ENCODE data around the gene TNFAIP1. TPM values are rescaled to one million over a fixed set of nuclear protein-coding genes. Genes with fewer than 3 reads are reported as not detected.
"Not testable (repeated sequence)": the region's sequence is repeated elsewhere in the genome, so short reads cannot be mapped to it uniquely, and the experiment has no call there.

TNFAIP1 gene, protein sequence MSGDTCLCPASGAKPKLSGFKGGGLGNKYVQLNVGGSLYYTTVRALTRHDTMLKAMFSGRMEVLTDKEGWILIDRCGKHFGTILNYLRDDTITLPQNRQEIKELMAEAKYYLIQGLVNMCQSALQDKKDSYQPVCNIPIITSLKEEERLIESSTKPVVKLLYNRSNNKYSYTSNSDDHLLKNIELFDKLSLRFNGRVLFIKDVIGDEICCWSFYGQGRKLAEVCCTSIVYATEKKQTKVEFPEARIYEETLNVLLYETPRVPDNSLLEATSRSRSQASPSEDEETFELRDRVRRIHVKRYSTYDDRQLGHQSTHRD
- total RNA-seq = 32.6 TPM
- long read RNA-seq, transcript TNFAIP1-201 (7 exons, 3,627 nt) = major isoform, 11 of 50 reads
- long read RNA-seq, partial matches to known transcripts = 17 of 50 reads
- long read RNA-seq, other reads (novel, unspliced or antisense) = 22 of 50 reads

DNA sequence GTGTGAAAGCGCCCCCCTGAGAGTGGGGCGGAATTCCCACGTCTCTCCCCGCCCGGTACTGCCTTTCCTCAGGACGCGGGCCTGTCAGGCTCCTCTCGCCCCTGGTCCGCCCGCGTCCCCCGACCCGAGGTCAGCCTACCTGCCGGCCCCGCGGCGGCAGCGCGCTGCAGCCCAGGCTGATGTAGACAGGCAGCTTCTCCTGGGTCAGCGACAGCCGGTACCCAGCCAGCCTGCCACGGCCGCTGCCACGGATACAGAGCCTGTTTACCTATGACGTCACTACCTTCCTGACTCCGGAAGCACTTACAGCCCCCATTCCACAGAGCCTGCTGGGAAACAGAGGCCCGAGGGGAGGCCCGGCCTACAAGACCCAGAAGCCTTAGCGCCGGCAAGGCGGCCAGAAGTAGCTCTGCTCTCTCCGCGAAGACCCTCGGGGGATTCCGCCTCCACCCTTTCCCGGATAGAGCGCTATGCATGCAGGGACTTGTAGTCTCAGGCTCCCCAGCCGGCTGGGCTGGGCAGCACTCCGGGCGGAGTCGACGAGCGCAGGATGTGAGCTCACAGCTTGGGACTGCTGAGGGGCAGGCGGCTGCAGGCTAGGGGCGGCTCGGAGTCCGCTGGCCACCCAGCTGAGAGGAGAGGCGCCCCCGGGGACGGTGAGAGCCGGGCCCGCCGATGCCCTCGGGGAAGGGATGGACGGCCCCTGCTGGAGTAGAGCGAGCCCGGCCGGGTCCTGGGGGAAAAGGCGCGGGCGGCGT is at the start of gene TNFAIP1, which contains the start of gene IFT20:
Gene TNFAIP1 (plus strand): TSS at position 561 of the 758 bp plus-strand sequence. CDS start 3,761 bp downstream, outside the sequence.
Gene IFT20 (minus strand): TSS at position 272 of the 758 bp plus-strand sequence. CDS start 3,487 bp downstream, outside the sequence.
- ATAC-seq (peak; percentile 97), DNase-seq (peak; percentile 99)
- intact Hi-C loops (cut with micrococcal nuclease) = no loop called here

DNA sequence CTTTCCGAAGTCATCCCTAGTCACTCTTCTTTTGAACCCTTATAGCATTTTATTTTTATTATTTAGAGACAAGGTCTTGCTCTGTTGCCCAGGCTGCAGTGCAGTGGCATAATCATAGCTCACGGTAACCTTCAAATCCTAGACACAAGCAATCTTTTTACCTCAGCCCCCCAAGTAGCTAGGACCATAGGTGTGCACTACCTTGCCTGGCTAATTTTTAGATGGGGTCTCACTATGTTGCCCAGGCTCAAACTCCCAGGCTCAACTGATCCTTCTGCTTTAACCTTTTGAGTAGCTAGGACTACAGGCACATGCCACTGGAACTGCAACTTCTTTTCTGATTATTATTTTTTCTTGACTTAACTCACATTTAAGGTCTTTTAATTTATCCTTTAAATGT is 49.6 kb upstream of the TNFAIP1 start:
- intact Hi-C loops (cut with micrococcal nuclease) = no loop called here
- no peak for ATAC-seq
- DNase-seq = no peak

DNA sequence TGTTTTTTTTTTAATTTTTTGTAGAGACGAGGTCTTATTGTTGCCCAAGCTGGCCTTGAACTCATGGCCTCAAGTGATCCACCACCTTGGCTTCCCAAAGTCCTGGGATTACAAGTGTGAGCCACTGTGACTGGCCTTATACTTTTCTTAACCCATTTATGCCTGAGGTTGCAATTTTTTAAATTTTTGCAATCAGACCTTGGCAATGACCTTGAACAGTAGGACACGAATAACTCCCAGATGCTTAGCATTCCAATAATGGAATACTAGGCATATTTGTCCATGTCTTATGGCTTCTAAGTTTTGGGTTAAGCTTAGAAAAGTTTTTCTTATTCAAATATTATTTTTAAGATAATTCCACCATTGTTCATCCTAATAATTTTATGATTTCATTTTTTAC is 44.9 kb upstream of the TNFAIP1 start:
- DNase-seq (no peak), ATAC-seq (no peak)
- intact Hi-C loops (cut with micrococcal nuclease) = no loop called here

DNA sequence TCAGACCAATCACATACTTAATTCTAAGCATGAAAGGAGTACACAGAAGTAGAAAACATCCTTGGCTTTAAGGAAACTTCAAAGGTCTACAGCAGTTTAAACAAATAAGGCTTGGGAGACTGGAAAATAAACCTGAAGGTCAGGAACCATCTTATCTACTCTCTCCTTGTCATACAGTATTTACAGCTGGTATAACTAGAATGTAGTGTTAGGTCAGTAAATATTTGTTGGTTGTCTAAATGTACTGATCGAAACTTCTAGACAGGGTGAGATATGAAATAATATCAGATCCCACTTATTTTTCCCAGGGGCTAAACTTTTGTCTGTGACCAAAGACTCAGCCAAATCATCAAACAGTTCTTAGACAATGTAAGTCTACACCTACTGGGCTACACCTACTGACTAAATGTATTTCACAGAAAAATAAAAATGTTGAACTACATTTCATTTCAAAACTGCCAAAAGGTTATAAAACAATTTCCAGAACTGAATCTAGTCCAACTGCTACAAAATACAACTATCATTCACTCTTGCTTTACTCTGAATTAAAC is 43.7 kb upstream of the TNFAIP1 start:
- ATAC-seq (no peak), DNase-seq (no peak)
- intact Hi-C loops (cut with micrococcal nuclease) = no loop called here

DNA sequence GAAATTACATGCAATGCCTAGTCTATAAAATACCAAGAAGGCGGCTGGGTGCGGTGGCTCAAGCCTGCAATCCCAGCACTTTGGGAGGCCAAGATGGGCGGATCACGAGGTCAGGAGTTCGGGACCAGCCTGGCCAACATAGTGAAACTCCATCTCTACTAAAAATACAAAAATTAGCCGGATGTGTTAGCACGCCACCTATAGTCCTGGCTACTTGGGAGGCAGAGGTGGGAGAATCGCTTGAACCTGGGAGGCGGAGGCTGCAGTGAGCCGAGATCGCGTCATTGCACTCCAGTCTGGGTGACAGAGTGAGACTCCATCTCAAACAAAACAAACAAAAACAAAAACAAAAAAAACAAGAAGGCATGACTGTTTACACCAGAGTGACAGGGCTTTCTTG is 42.7 kb upstream of the TNFAIP1 start:
- intact Hi-C loops (cut with micrococcal nuclease); DNase-seq; ATAC-seq: not testable (repeated sequence)

DNA sequence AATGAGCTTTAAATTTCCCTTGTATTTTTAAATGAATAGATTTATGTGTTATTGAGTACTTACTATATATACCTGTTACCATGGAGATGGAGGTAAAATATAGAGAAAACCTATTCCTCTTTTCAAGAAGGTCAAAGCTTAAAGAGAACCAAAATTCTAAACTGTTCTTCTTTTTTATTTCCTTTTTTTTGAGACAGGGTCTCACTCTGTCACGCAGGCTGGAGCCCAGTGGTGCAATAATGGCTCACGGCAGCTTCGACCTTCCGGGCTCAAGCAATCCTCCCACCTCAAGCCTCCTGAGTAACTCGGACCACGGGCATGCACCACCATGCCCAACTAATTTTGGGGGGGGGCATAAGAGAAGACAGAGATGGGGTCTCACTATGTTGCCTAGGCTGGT is 41.6 kb upstream of the TNFAIP1 start:
- intact Hi-C loops (cut with micrococcal nuclease) = no loop called here
- DNase-seq = no peak
- no peak for ATAC-seq

DNA sequence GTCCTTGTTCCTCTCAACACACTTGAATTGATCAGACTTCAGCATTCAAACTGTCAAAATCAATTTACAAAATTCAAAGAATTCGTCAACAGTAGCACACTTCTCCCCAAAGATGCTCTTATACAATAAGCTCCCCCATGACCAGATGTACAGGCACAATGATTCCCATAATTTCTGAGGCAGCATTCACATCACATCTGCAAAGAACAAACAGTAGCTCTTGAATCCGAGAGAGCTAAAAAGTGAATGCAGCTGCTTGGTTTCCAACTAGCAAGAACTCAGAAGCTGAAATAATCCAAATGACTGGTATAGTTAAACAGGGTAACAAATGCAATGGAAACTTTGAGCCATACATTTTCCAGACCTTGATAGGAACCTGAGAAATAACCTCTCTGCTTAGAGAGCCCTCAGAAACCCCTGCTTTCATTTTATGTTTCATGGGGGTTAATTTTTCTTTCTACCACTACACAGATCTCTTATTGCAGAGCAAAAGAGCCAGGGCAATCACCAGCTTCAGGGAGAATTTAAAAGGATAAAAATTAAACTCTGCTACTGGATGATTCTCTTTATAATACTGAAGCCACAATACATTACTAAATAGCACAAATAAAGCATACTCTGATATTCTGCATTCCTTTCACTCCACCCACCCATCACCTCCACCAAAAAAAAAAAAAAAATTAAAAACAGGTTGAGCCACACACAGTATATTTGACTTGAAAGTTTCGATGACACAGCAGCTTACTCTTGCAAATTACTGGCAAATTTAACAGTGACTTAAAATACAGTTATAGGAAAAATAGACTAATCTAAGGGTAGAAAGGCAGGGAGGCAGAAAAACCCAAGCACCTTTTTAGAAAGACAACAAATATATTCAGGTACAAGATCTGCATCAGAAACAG is 39.6 kb upstream of the TNFAIP1 start:
- DNase-seq (no peak), ATAC-seq (no peak)
- intact Hi-C loops (cut with micrococcal nuclease) = no loop called here

DNA sequence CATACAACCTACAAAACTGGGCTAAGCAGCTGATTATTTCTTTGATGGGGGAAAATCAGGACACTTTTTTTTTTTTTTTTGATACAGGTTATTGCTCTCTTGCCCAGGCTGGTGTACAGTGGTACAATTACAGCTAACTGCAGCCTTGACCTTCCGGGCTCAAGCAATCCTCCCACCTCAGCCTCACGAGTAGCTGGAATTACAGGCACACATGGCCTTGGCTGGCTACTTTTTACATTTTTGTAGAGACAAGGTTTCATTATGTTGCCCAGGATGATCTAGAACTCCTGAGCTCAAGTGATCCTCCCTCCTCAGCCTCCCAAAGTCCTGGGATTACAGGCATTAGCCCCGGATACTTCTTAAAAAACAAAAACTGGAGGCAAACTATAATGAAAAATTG is 37.1 kb upstream of the TNFAIP1 start:
- DNase-seq (no peak), ATAC-seq (no peak)
- intact Hi-C loops (cut with micrococcal nuclease) = no loop called here

DNA sequence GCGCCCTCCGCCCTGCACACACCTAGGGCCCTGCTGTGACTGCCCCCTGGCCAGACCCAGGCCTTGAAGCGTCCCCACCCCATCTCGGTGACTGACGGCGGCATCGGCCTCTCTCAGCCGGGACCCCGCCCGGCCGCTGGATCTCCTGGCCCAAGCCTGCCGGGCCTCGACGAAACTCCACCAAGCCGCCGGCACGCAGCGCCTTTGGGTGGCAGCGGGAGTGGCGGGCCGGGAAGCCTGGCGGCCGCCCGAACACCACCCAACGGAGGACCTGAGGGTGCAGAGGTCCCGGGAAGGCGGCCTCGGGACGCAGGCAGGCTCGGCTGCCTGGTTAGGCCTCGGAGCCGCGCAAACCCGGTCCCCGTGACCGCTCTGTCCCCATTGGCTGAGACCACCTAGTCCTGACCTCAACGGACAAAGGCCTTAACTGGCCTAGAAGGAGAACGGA is 28.6 kb upstream of the TNFAIP1 start:
- DNase-seq (no peak), ATAC-seq (no peak)
- intact Hi-C loops (cut with micrococcal nuclease) = no loop called here

DNA sequence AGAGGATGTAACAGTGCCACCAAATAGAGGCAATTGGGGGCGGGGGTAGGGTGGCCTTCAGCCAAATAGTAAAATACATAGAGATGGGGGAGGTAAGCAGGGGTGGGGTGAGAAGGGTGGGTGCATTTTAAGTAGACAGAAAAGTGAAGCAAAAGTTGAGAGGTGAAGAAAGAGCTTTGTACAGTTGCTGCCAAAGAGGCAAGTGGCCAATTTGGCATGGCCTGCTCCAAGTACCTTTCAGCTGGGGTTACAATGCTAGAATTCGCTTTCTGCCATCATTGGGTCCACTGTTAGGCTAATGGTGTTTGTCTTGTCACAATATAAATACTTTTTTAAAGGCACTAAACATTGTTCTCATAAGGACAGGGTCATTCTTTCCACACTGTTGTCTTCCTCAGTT is 21.7 kb upstream of the TNFAIP1 start:
- ATAC-seq (no peak), DNase-seq (no peak)
- intact Hi-C loops (cut with micrococcal nuclease) = no loop called here

DNA sequence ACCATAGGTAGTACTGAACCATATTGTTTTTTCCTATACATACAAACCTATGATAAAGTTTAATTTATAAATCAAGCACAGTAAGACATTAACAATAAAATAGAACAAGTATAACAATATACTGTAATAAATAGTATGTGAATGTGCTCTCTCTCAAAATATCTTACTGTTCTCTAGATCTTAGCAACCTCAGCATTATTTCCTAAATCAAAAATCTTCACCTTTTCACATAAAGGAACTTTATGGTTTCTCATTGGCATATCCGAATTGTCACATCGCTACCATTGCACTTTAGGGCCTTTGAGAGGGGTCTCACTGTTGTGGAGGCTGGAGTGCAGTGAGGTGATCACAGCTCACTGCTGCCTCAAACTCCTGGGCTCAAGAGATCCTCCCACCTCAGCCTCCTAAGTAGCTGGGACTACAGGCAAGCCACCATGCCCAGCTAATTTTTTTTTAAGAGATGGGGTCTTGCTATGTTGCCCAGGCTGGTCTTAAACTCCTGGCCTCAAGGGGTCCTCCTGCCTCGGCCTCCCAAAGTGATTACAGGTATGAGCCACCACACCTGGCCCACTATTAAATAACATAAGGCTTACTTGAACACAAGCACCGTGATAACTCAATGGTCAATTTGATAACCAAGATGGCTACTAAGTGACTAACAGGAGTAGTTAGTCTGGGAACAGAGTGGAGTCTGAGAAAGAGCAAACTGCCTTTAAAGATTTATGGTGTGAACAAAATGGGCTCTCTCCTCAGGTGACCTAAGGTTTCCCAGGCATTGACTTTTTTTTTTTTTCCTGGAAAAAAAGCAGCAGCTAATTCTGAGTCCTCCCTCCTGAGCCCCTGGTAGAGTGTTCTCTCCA is 19.5 kb upstream of the TNFAIP1 start:
- no peak for ATAC-seq
- intact Hi-C loops (cut with micrococcal nuclease) = no loop called here
- no peak for DNase-seq

DNA sequence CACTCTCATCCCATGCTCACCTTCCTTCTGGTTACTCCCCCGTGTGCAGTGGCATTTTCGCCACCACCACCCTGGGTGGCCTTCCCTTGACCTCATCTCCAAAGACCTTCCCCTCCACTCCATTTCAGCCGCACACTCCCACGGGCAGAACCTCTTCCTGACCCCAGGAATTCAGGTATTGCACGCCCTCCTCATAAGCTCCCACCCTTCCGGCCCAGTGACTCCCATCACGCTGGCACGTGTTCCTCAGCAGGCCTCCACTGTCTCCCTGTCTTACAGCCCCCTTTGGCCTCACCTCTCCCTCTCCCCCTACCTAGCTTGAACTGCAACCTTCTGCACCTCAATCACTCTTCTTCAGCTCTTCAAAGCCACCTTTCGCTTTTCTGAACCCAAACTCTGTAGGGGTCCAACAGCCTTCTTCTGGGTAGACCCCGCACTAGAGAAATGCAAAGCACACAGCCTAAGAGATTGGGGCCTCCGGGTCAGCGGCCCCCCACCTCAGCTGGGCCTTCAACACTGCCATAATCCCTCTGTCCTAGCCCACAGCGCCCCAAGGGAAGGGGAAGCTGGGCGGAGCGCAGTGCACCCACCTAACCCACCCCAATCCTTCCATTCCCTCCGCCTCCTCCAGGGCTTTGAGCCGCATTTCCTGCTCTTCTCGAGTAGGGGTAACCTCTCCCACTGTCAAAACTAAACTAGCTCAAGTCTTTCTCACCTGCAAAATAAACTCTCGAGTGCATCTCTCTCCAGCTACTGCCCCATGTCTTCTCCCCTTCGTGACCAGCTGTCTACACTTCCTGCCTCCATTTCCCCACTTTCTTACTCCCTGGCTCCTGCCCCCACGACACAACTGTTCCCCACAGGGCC is 18.2 kb upstream of the TNFAIP1 start:
- intact Hi-C loops (cut with micrococcal nuclease) = no loop called here
- DNase-seq (no peak), ATAC-seq (no peak)

DNA sequence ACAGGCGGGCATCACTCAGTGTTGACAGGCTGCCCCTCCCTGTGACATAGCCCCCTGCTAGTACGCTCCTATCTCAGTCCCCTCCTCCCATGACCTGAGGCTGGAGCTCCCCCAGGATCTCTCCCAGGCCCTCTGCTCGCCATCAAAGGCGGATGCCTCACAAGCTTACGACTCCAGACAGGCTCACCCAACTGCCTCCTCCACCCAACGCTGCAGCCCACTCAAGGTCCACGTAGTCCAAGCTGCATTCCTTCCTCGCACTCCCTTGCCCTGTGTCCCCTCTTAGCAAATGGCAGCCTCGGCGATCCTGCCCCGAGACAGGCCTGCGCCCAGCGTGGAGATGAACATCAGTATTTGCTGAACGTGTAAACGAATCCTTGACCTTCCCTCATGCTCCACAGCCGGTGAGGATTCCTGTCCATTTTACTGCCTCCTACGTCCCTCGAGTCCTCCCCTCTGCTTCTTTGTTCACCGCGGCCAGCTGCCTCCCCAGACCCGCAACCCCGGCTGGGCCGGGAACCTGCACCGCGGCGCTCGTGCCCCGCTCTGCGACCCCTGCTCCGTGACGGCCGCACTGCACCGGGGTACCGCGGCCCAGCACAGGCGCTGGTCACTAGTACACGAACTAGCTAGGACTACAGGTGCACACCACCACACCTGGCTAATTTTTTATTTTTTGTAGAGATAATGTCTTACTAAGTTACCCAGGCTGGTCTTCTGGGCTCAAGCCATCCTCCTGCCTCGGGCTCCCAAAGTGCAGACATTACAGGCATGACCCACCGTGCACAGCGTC is 17.4 kb upstream of the TNFAIP1 start:
- DNase-seq (no peak), ATAC-seq (peak; percentile 3)
- intact Hi-C loops (cut with micrococcal nuclease) = no loop called here

DNA sequence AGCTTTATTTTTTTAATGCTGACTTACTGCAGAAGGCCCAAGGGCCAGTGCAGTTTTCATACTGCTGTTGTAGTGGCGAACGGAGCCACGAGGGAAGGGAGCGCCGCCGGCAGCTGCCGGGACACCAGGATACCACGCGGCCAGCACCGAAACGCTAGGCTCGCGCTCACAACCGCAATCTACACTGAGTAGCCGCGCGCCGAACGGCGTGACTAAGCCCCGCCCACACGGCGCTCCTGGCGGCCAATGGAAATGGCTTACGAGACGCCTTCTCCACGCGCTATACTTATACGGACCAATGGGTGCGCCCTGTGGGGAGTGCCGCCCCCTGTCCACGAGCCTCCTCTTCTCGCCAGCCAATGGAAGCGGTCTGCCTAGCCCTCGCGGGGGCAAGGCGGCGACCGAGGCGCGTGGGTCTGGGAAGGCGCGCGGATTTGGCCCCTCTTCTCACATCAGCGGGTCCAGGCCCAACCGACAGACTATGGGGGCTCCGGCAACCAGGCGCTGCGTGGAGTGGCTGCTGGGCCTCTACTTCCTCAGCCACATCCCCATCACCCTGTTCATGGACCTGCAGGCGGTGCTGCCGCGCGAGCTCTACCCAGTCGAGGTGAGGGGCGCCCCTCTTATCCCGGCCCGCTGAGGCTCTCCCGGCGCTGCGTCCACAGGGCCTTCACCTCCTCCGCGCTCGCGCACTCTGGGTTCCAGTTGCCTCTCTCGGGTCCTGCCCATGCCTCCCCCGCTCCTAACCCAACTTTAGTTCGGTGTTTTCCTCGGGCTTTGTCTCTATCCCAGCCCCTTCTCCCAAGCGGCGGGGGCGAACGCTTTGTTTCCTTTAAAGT is 16.6 kb upstream of the TNFAIP1 start, which contains the start of gene TMEM97:
Gene TMEM97 (plus strand): TSS at position 442 of the 839 bp plus-strand sequence. CDS start 40 bp downstream, at position 482.
- intact Hi-C loops (cut with micrococcal nuclease) = no loop called here
- DNase-seq (peak; percentile 98), ATAC-seq (peak; percentile 100)

DNA sequence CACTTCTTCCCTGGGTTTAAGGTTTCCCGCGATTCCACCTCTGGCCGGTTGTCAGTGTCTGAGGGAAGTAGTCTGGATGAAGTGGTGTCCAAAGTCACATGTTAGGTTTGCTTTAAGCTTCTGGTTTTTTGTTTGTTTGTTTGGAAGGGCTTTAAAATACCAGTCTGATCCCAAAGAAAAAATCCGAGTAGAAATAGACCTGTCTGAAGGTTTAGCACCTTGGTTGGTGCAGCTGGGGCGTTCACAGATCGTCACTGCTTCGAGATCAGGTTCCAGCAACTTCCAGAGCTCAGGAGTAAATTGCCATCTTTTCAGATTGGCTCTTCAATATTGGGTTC is 16.0 kb upstream of the TNFAIP1 start:
- DNase-seq (no peak), ATAC-seq (no peak)
- intact Hi-C loops (cut with micrococcal nuclease) = no loop called here

Measured in left ventricle myocardium superior (tissue), 1 donor.